VCaP (cell line): ENCODE results near the gene SGCA.

Experiments used
- H3K27ac ChIP-seq: fragments of 450-650 bp; 2 replicates; pipeline ENCODE4 v1.5.1; 2017
- TF ChIP-seq, protein P1 (sequence below): fragments of 450-650 bp; conservative IDR thresholded peaks from 2 replicates; pipeline ENCODE4 v1.5.1; 2017; ENCODE audit warnings: mild to moderate bottlenecking, moderate library complexity

SGCA gene

DNA sequence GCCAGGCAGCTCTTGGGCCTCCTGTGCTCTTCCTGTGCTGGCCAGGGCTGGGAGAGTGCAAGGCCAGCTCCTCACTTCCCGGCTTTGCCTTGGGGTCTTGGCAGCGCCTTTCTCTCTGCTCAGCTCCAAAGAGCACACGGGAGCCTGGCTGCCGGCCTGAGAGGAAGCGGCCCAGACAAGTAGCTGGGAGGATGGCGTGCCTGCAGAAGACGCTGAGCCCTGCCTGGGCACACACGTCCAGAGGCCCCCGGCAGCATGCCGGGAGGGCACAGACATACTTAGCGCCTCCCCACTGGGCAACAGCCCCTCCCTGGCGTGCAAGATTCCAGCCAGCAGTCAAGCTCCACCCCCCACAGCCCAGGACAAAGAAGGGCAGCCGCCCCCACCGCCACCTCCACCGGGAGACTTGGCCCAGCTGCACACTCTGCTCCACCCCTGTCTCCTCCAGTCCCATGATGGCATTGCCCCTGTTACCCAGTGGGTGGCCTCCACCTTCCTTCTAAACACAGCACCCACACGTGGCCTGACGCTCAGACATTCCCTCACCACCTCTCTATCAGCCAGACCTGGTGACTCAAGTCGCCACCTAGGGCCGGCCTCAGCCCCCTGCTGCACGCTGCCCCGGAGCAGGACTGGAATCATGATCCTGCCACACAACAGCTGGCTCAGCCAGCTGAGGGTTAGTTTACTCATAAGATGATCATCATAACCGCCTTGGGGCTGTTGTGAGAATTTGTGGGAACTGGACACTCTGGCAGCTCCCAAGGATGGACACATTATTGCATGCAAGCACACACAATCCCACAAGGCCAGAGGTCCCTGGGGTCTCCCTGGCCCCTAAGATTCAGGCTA lies 12.4 kb downstream of the SGCA start:
- TF ChIP-seq, protein P1, sequence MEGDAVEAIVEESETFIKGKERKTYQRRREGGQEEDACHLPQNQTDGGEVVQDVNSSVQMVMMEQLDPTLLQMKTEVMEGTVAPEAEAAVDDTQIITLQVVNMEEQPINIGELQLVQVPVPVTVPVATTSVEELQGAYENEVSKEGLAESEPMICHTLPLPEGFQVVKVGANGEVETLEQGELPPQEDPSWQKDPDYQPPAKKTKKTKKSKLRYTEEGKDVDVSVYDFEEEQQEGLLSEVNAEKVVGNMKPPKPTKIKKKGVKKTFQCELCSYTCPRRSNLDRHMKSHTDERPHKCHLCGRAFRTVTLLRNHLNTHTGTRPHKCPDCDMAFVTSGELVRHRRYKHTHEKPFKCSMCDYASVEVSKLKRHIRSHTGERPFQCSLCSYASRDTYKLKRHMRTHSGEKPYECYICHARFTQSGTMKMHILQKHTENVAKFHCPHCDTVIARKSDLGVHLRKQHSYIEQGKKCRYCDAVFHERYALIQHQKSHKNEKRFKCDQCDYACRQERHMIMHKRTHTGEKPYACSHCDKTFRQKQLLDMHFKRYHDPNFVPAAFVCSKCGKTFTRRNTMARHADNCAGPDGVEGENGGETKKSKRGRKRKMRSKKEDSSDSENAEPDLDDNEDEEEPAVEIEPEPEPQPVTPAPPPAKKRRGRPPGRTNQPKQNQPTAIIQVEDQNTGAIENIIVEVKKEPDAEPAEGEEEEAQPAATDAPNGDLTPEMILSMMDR, result peak; percentile 60
- no peak overlapping the region; the same call in 1 of the 2 replicates for H3K27ac ChIP-seq

DNA sequence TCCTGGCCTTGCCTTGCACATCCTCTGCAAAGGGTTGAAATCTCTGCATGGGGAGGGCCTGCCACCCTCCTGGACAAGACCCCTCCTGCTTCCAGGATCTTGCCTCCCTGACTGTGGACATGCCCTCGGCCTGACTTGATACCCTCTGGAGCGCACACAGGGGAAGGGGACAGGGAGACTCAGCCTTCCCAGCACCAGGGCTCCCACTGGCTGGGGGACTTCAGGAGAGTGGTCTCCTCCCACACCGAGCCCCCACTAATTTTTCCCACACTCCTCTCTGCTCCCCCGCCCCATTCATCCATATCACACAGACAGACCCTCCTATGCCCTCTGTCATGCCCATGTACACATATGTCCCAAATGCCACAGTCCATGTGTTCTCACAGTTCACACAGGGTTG lies 14.3 kb downstream of the SGCA start:
- no peak overlapping the region for H3K27ac ChIP-seq
- TF ChIP-seq, protein P1, result no peak

DNA sequence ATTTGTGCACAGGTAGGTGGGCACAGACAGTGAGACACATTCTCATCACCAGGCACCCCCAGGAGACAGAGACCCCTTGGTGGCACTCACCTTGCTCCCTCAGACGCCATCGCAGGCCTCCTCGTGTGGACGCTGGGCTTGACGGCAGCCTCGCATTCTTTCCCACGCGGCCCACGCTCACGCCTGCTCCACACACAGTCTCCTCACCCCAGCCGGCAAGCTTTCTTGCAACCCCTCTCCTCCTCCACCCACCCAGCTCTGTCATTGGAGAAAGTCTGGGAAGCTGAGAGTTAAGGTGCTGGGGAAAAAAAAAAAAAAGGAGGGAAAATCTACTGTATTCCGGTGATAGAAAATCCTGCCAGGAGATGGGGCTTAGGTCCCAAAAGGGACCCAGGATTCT lies 14.8 kb downstream of the SGCA start:
- H3K27ac ChIP-seq, result no peak overlapping the region
- TF ChIP-seq, protein P1, result no peak

DNA sequence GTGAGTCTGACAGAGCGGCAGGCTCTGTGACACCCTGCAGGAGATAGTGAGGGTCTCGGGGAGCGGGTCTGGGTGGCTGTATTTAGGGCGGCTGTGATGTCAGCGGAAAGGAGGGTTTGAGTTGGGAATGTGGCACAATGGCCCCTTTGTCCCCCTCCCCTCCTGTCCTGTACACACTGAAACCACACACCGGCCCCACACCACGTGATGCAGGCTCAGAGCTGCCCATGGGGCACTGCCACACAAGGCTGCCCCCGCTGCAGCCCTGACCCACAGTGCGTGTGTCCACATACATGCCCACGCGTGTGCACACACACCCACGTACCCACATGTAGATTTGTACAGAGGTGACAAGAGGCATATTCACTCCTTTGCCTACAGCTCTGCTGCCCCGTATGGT lies 15.3 kb downstream of the SGCA start:
- TF ChIP-seq, protein P1, result no peak
- H3K27ac ChIP-seq, result no peak overlapping the region

DNA sequence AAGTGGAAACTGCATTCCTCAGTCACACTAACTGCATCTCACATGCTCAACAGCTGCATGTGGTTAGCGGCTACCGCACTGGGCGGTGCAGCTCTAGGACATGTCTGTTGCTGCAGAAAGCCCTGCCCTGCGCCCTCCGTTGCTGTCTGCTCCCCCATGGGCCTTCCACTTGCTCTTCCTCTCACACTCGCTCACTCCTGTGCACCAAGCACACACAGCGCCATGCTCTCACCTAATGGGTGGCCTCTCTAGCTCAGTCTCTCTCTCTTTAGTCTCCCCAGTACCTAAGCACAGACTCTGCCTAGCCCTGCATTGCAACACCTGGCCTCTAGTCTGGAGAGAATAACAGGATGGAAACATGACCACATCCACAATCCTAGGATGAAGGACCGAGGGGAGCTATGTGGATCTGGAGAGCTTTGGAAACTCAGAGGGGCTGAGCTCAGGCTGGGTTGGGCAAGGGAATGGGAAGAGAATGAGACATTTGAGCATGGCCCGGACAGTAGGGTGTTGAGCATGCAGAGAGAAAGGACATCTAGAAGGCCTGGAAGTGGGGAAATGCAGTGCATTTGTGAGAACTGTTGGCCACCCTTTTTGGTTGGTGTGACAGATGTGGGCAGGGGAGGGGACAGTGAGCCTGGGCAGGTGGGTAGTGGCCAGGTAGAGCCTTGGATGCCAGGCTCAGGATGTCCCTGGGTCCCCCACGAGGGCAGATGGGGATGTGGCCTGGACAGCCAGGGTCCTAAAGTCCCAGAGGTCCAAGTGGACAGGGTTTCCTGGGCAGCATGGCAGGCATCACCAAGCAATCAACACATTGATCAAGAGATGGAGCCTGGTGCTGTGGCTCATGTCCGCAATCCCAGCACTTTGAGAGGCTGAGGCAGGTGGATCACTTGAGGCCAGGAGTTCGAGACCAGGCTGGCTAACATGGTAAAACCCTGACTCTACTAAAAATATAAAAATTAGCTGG lies 16.1 kb downstream of the SGCA start:
- TF ChIP-seq, protein P1, result no peak
- no peak overlapping the region for H3K27ac ChIP-seq

DNA sequence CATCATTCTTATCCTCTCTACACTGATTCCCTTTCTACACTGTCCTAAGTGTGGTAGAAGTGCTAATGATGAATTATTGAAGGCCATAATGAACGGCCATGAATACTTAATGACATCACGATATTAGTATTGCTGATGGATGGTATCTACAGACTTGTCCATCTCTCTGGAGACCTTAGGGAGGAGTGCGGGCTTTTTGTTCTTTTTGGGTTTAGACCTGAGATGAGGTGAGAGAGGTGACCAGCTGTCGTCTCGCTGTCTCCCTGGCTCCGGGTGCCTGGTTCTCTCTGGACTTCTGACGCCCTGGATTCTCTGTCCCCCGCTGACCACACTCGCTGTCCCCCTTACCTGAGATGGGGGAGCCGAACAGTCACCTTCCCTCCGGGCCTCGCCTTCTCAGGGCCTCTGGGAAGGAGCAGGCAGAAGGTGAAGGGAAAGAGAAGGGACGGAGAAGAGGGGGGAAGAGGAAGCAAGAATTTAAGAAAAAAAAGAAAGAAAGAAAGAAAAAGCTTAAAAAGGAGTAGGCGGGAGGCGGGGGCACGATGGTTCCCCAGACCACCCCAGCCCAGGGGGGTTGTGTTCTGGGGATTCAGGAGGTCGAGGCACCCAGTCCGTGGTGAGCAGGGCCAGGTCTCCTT lies 17.1 kb downstream of the SGCA start:
- TF ChIP-seq, protein P1, result no peak
- H3K27ac ChIP-seq, result no peak overlapping the region
